ENCODE measurements around the gene SUMO4.
"Not testable (repeated sequence)": the region's sequence is repeated elsewhere in the genome, so short reads cannot be mapped to it uniquely, and the experiment has no call there.

Gene SUMO4

GRCh38 chr6:149435919-149436586, 36.0 kb downstream of the SUMO4 start:
- no peak for DNase-seq

- no peak for DNase-seq
Measured at GRCh38 chr6:149436647-149437046, 36.6 kb downstream of the SUMO4 start.

GRCh38 chr6:149437212-149437611, 37.1 kb downstream of the SUMO4 start:
- no peak for DNase-seq

- DNase-seq: no peak
Measured at GRCh38 chr6:149438855-149439254, 38.8 kb downstream of the SUMO4 start.

- DNase-seq: no peak
Measured at GRCh38 chr6:149439626-149440025, 39.6 kb downstream of the SUMO4 start.

GRCh38 chr6:149440735-149441671, 40.9 kb downstream of the SUMO4 start:
- DNase-seq: no peak

GRCh38 chr6:149441740-149442139, 41.7 kb downstream of the SUMO4 start:
- DNase-seq: no peak

GRCh38 chr6:149443411-149444181, 43.5 kb downstream of the SUMO4 start:
- DNase-seq: no peak

- DNase-seq: not testable (repeated sequence)
Measured at GRCh38 chr6:149444360-149445094, 44.5 kb downstream of the SUMO4 start.

GRCh38 chr6:149445095-149445466, 45.0 kb downstream of the SUMO4 start:
- DNase-seq: no peak

GRCh38 chr6:149445573-149445972, 45.5 kb downstream of the SUMO4 start:
- no peak for DNase-seq

GRCh38 chr6:149446791-149447376, 46.8 kb downstream of the SUMO4 start:
- no peak for DNase-seq

GRCh38 chr6:149448821-149449453, 48.9 kb downstream of the SUMO4 start:
- DNase-seq: no peak

GRCh38 chr6:149449831-149450678, 50.0 kb downstream of the SUMO4 start:
- no peak for DNase-seq
